Measurements from ENCODE around the gene C1orf74. TPM values are rescaled to one million over a fixed set of nuclear protein-coding genes. Genes with fewer than 3 reads are reported as not detected.

C1orf74 gene
- total and polyA plus RNA-seq, 4 donors: 0.82 to 1.8 (median 1.1) TPM

DNA sequence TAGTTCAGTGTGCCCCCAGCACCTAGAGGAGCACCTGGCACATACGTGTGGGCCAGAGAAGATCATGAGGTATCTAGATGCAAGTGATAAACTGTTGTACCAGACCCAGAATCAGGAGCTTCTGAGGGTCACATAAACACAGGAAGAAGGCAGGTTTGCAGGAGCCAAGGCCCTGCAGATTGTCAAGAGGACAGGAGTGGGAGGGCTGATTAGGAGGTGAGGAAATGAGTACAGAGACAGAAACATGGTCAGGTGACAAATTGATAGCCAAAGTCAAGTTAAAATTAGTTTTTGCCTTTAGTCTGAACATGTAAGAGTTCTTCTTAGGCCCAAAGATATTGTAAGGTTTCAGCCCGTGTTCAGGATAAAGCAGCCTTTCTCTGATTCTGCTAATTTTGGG is 42.5 kb downstream of the C1orf74 start:
- no peak for DNase-seq (ENCODE audit: low spot score)
- Histone ChIP-seq H3K4me1 (ENCODE audit: control insufficient read depth in 4 of 4, insufficient read depth in 4 of 4, low read length in 3 of 4) (peaks cover 0 to 33% (median 29%) of the 10 kb centered on the region in 4 donors), H3K9me3 (ENCODE audit: control insufficient read depth in 4 of 4, low read length in 3 of 4) (no peaks in the 10 kb centered on the region), H3K36me3 (ENCODE audit: control insufficient read depth in 4 of 4, insufficient read depth in 3 of 4, low read depth in 1 of 4, low read length in 3 of 4) (peaks cover 0 to 7% (median 2%) of the 10 kb centered on the region in 4 donors), H3K27ac (ENCODE audit: low read depth in 1 of 2, low read length in 2 of 2) (peak overlapping the region; percentile 77 to 78), H3K27me3 (ENCODE audit: control insufficient read depth in 4 of 4, insufficient read depth in 4 of 4, low read length in 3 of 4) (no peaks in the 10 kb centered on the region), H3K9ac (ENCODE audit: low read depth in 1 of 2, low read length in 2 of 2) (peak overlapping the region in 1 of 2 donors; percentile 59), H3K4me3 (ENCODE audit: low read depth in 1 of 3, low read length in 3 of 3) (no peak overlapping the region)
- TF ChIP-seq, protein P1, sequence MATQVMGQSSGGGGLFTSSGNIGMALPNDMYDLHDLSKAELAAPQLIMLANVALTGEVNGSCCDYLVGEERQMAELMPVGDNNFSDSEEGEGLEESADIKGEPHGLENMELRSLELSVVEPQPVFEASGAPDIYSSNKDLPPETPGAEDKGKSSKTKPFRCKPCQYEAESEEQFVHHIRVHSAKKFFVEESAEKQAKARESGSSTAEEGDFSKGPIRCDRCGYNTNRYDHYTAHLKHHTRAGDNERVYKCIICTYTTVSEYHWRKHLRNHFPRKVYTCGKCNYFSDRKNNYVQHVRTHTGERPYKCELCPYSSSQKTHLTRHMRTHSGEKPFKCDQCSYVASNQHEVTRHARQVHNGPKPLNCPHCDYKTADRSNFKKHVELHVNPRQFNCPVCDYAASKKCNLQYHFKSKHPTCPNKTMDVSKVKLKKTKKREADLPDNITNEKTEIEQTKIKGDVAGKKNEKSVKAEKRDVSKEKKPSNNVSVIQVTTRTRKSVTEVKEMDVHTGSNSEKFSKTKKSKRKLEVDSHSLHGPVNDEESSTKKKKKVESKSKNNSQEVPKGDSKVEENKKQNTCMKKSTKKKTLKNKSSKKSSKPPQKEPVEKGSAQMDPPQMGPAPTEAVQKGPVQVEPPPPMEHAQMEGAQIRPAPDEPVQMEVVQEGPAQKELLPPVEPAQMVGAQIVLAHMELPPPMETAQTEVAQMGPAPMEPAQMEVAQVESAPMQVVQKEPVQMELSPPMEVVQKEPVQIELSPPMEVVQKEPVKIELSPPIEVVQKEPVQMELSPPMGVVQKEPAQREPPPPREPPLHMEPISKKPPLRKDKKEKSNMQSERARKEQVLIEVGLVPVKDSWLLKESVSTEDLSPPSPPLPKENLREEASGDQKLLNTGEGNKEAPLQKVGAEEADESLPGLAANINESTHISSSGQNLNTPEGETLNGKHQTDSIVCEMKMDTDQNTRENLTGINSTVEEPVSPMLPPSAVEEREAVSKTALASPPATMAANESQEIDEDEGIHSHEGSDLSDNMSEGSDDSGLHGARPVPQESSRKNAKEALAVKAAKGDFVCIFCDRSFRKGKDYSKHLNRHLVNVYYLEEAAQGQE (IDR thresholded peaks at IDR 0.05): no peak
- WGBS: 48% methylated on average over 2 of the region's 2 CpGs

GRCh38 chr1:209741193-209741592 is 43.2 kb downstream of the C1orf74 start:
- whole genome bisulfite sequencing: 36% methylated on average over 3 of the region's 3 CpGs
- Histone ChIP-seq H3K4me1 (ENCODE audit: control insufficient read depth in 4 of 4, insufficient read depth in 4 of 4, low read length in 3 of 4) (peaks cover 0 to 40% (median 34%) of the 10 kb centered on the region in 4 donors), H3K27me3 (ENCODE audit: control insufficient read depth in 4 of 4, insufficient read depth in 4 of 4, low read length in 3 of 4) (no peaks in the 10 kb centered on the region), H3K4me3 (ENCODE audit: low read depth in 1 of 3, low read length in 3 of 3) (no peak overlapping the region), H3K9me3 (ENCODE audit: control insufficient read depth in 4 of 4, low read length in 3 of 4) (no peaks in the 10 kb centered on the region), H3K27ac (ENCODE audit: low read depth in 1 of 2, low read length in 2 of 2) (peak overlapping the region; percentile 77 to 78), H3K9ac (ENCODE audit: low read depth in 1 of 2, low read length in 2 of 2) (no peak overlapping the region), H3K36me3 (ENCODE audit: control insufficient read depth in 4 of 4, insufficient read depth in 3 of 4, low read depth in 1 of 4, low read length in 3 of 4) (peaks cover 0 to 9% (median 3%) of the 10 kb centered on the region in 4 donors)
- TF ChIP-seq TAF1 (conservative IDR thresholded peaks at IDR 0.05): no peak
- peak; percentile 85 to 93 for TF ChIP-seq HNF4A (conservative IDR thresholded peaks at IDR 0.05)
- no peak for TF ChIP-seq EGR1 (IDR thresholded peaks at IDR 0.05; ENCODE audit: low read depth in 2 of 2)
- TF ChIP-seq RAD21 (IDR thresholded peaks at IDR 0.05): peak in 1 of 2 donors; percentile 44
- TF ChIP-seq, protein P1 (IDR thresholded peaks at IDR 0.05): peak; percentile 24
- TF ChIP-seq, protein P2, sequence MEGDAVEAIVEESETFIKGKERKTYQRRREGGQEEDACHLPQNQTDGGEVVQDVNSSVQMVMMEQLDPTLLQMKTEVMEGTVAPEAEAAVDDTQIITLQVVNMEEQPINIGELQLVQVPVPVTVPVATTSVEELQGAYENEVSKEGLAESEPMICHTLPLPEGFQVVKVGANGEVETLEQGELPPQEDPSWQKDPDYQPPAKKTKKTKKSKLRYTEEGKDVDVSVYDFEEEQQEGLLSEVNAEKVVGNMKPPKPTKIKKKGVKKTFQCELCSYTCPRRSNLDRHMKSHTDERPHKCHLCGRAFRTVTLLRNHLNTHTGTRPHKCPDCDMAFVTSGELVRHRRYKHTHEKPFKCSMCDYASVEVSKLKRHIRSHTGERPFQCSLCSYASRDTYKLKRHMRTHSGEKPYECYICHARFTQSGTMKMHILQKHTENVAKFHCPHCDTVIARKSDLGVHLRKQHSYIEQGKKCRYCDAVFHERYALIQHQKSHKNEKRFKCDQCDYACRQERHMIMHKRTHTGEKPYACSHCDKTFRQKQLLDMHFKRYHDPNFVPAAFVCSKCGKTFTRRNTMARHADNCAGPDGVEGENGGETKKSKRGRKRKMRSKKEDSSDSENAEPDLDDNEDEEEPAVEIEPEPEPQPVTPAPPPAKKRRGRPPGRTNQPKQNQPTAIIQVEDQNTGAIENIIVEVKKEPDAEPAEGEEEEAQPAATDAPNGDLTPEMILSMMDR (IDR thresholded peaks at IDR 0.05; ENCODE audit: low read depth, low read length, missing input control): no peak
- TF ChIP-seq NR2F2 (IDR thresholded peaks at IDR 0.05): no peak
- TF ChIP-seq JUND (IDR thresholded peaks at IDR 0.05): peak in 1 of 2 donors; percentile 38
- no peak for TF ChIP-seq FOXA1 (IDR thresholded peaks at IDR 0.05)
- peak; percentile 78 to 81 for TF ChIP-seq RXRA (IDR thresholded peaks at IDR 0.05)
- peak; percentile 38 for TF ChIP-seq YY1 (IDR thresholded peaks at IDR 0.05)
- TF ChIP-seq, protein P3, sequence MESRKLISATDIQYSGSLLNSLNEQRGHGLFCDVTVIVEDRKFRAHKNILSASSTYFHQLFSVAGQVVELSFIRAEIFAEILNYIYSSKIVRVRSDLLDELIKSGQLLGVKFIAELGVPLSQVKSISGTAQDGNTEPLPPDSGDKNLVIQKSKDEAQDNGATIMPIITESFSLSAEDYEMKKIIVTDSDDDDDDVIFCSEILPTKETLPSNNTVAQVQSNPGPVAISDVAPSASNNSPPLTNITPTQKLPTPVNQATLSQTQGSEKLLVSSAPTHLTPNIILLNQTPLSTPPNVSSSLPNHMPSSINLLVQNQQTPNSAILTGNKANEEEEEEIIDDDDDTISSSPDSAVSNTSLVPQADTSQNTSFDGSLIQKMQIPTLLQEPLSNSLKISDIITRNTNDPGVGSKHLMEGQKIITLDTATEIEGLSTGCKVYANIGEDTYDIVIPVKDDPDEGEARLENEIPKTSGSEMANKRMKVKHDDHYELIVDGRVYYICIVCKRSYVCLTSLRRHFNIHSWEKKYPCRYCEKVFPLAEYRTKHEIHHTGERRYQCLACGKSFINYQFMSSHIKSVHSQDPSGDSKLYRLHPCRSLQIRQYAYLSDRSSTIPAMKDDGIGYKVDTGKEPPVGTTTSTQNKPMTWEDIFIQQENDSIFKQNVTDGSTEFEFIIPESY (IDR thresholded peaks at IDR 0.05): no peak
- TF ChIP-seq, protein P4, sequence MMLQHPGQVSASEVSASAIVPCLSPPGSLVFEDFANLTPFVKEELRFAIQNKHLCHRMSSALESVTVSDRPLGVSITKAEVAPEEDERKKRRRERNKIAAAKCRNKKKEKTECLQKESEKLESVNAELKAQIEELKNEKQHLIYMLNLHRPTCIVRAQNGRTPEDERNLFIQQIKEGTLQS (IDR thresholded peaks at IDR 0.05): no peak
- no peak for TF ChIP-seq FOXA2 (IDR thresholded peaks at IDR 0.05)
- TF ChIP-seq SP1 (IDR thresholded peaks at IDR 0.05): peak; percentile 69
- TF ChIP-seq, protein P5, sequence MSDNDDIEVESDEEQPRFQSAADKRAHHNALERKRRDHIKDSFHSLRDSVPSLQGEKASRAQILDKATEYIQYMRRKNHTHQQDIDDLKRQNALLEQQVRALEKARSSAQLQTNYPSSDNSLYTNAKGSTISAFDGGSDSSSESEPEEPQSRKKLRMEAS (IDR thresholded peaks at IDR 0.05): no peak
- TF ChIP-seq HNF4G (IDR thresholded peaks at IDR 0.05): peak; percentile 67
- TF ChIP-seq GABPA (IDR thresholded peaks at IDR 0.05 in 1 of 2, conservative IDR thresholded peaks at IDR 0.05 in 1 of 2): no peak
- no peak for DNase-seq (ENCODE audit: low spot score)
